HCT116 (cell line): ENCODE data around the gene PACRG.

ENCODE experiments used
- CEBPB ChIP-seq: IDR thresholded peaks from 2 replicates; pipeline ENCODE4 v1.6.1; 2012; ENCODE audit warnings: low read depth
- TCF7L2 ChIP-seq: IDR thresholded peaks from 2 replicates; pipeline ENCODE4 v1.7.0; 2011; ENCODE audit warnings: borderline replicate concordance, inconsistent platforms; ENCODE audit not compliant: insufficient read depth, insufficient read length; ENCODE audit errors: extremely low read depth
- TF ChIP-seq, protein P1 (sequence below), 3 experiments: fragments of 200-600 bp in 1 of 3; sonication (generic) in 1 of 3; IDR thresholded peaks in 2 of 3; conservative IDR thresholded peaks in 1 of 3; 2 replicates each; pipeline ENCODE4 v1.5.1; 2012 to 2017; ENCODE audit warnings: low read depth in 2 of 3, low read length in 2 of 3, antibody characterized with exemption in 1 of 3, borderline replicate concordance in 1 of 3, control low read depth in 1 of 3, mild to moderate bottlenecking in 1 of 3, mixed read lengths in 1 of 3, mixed run types in 1 of 3, moderate library complexity in 1 of 3; ENCODE audit not compliant: insufficient read depth in 1 of 3
- TF ChIP-seq, protein P2 (sequence below): IDR thresholded peaks from 2 replicates; pipeline ENCODE4 v1.6.1; 2012; ENCODE audit warnings: low read depth
- TF ChIP-seq, protein P3 (sequence below): IDR thresholded peaks from 2 replicates; pipeline ENCODE4 v1.6.1; 2012

DNA sequence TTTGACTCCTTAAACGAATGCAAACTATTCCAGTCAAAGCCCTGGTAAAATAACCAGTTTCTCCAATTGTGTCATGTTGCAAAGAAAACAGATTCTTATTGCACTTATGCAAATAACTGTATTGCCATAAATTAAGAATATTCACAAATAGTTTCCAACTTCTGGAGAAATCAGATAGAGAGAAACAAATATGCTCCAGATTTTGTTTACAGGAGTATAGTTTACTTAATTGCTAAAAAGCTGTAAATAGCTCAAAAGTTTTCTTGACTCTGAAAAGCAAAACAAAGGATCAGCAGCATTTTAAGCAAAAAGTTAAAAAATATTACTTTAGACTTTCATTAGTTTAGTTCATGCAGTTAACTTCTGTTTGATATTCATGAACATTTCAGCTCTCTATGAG, 304.2 kb downstream of the PACRG start:
- TF ChIP-seq, protein P1, sequence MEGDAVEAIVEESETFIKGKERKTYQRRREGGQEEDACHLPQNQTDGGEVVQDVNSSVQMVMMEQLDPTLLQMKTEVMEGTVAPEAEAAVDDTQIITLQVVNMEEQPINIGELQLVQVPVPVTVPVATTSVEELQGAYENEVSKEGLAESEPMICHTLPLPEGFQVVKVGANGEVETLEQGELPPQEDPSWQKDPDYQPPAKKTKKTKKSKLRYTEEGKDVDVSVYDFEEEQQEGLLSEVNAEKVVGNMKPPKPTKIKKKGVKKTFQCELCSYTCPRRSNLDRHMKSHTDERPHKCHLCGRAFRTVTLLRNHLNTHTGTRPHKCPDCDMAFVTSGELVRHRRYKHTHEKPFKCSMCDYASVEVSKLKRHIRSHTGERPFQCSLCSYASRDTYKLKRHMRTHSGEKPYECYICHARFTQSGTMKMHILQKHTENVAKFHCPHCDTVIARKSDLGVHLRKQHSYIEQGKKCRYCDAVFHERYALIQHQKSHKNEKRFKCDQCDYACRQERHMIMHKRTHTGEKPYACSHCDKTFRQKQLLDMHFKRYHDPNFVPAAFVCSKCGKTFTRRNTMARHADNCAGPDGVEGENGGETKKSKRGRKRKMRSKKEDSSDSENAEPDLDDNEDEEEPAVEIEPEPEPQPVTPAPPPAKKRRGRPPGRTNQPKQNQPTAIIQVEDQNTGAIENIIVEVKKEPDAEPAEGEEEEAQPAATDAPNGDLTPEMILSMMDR (IDR thresholded peaks at IDR 0.05 in 2 of 3, conservative IDR thresholded peaks at IDR 0.05 in 1 of 3; ENCODE audit: borderline replicate concordance in 1 of 3, insufficient read depth in 1 of 3, low read depth in 2 of 3, low read length in 2 of 3): no peak
- TF ChIP-seq, protein P2, sequence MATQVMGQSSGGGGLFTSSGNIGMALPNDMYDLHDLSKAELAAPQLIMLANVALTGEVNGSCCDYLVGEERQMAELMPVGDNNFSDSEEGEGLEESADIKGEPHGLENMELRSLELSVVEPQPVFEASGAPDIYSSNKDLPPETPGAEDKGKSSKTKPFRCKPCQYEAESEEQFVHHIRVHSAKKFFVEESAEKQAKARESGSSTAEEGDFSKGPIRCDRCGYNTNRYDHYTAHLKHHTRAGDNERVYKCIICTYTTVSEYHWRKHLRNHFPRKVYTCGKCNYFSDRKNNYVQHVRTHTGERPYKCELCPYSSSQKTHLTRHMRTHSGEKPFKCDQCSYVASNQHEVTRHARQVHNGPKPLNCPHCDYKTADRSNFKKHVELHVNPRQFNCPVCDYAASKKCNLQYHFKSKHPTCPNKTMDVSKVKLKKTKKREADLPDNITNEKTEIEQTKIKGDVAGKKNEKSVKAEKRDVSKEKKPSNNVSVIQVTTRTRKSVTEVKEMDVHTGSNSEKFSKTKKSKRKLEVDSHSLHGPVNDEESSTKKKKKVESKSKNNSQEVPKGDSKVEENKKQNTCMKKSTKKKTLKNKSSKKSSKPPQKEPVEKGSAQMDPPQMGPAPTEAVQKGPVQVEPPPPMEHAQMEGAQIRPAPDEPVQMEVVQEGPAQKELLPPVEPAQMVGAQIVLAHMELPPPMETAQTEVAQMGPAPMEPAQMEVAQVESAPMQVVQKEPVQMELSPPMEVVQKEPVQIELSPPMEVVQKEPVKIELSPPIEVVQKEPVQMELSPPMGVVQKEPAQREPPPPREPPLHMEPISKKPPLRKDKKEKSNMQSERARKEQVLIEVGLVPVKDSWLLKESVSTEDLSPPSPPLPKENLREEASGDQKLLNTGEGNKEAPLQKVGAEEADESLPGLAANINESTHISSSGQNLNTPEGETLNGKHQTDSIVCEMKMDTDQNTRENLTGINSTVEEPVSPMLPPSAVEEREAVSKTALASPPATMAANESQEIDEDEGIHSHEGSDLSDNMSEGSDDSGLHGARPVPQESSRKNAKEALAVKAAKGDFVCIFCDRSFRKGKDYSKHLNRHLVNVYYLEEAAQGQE: no peak
- TF ChIP-seq TCF7L2: no peak
- no peak for TF ChIP-seq CEBPB
- TF ChIP-seq, protein P3, sequence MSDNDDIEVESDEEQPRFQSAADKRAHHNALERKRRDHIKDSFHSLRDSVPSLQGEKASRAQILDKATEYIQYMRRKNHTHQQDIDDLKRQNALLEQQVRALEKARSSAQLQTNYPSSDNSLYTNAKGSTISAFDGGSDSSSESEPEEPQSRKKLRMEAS: no peak
